GM18502 (cell line): ENCODE data around the gene CTPS2.
"Not testable (repeated sequence)": the region's sequence is repeated elsewhere in the genome, so short reads cannot be mapped to it uniquely, and the experiment has no call there.

Source experiments
- ATAC-seq: cut with Tn5 transposase; IDR thresholded peaks from one replicate; pipeline ENCODE4 v1.9.1; 2021; ENCODE audit warnings: mild to moderate bottlenecking; ENCODE audit not compliant: unreplicated experiment, poor library complexity

CTPS2 gene

DNA sequence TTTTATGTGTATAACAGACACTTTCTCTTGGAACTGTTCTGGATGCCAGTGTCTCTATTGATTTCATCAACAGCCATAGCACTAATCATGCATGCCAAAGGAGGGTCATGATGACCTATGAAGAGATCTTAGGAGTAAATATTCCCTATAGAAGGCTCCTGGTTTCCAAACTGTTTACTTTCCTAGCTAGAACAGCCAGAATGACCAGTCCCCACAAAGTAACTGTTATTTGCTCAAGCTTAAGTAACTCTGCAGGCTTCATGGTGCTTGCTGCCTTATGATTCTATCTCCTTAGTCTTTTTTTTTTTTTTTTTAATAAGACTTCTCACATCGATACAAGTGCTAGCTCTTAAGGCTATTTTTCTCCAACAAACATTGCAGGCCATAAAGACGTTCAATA lies 50.1 kb downstream of the CTPS2 start:
- no peak for ATAC-seq

DNA sequence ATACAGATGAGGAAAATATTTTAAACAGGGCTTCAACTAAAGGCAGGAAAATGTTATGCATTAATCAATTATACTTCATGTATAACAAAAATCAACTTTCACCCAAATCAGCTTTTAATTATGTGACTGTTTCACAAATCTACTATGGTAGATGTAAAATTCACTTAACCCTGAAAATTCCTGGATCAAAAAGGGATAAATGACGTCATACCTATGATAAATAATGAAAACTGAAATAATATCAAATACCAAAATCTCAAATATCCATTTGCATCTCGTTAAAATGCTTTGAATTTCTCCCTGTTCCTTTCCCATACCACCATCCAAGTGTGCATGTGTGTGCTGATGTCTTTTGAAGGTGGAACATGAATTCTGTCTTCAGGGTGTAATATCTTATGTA lies 51.0 kb downstream of the CTPS2 start:
- no peak for ATAC-seq

DNA sequence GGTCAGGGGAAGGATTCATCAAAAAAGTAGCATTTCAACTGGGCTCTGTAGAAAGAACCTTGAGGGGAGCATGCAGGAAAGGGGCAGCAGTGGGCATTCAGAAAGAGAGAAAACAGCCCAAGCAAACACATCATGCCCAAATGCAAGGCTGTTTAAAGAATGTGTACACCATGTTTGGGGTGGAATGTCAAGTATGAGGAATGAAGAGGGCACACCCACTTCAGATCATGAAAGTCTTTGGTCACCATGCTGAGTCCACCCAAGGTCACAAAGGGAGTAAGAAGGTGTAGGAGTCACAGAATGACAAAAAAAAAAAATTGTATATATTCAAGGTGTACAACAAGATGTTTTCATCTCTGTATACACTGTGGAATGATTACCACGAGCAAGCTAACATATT lies 53.1 kb downstream of the CTPS2 start:
- ATAC-seq: no peak

DNA sequence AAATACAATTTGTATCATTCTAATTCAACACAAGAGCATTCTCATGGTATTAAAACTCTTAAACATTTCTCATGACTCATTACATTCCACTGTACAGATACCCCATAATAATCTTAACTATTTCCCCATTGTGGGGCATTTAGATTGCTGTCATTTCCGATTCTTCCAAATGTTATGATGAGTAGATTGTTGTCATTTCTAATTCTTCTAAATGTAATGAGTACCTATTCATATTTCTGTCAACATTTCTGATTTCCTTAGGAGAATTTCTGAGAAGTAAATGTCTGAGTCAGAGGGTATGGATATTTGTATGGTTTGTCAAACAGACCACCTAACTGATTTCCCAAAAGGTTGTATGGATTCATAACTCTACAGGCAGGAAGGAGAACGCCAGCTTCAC lies 54.2 kb downstream of the CTPS2 start:
- no peak for ATAC-seq

DNA sequence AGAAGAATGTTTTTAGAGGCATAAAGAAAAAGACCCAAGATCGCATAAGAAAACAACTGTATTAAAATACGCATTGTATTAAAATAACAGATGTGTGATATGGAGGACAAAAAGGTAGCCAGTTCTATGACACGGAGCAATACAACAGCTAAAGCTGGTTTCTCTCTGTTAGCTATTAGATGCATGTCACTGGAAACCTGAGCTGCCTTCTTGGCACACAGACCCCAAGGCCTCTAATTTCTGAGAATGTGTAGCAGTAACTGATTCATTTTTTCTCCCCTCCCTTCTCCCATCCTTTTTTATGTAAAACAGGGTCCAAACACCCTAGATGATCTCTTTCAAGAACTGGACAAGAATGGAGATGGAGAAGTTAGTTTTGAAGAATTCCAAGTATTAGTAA lies 58.4 kb downstream of the CTPS2 start:
- no peak for ATAC-seq

DNA sequence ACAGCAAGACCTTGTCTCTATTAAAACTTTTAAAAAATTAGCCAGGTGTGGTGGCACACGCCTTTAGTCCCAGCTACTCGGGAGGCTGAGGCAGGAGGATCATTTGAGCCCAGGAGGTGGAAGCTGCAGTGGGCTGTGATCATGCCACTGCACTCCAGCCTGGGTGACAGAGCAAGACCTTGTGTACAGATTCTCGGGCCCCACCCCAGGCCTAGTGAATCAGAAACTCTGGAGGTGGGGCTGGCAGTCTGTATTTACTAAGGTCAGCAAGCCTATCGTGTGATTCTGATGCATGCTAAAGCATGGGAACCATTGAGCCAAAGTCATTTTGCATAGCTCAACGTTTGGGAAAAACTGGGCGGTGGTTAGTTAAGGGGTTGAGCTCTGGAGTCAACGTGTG lies 59.0 kb downstream of the CTPS2 start:
- ATAC-seq: no peak

DNA sequence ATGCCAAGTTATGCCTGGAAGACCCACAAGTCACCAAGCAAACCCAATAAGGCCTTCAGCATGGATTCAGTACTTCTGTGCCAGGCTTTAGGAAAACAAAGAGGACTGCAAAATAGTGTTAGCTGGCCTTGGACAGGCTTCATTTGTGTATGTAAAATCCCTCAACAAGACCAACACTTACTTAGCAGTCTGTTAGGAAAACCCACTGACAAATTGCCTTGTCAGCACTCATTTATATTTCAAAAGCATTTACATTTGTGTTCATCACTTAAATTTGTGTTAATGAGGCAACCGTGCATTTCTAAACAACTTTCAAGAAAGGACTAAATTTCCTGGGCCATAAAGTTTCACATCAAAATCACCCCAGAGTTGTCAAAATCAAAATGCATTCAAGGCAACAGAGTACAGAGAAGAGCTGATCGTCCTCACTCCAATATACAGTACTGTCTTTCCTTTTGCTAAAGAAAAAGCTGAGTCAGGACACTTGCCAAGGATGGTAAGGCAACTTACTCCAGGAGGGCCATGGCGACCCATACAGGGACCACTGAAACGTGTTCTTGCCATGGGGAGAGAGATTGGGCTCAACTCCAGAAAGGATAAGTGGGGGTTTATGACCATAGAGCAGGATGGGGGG lies 61.0 kb downstream of the CTPS2 start:
- no peak for ATAC-seq

DNA sequence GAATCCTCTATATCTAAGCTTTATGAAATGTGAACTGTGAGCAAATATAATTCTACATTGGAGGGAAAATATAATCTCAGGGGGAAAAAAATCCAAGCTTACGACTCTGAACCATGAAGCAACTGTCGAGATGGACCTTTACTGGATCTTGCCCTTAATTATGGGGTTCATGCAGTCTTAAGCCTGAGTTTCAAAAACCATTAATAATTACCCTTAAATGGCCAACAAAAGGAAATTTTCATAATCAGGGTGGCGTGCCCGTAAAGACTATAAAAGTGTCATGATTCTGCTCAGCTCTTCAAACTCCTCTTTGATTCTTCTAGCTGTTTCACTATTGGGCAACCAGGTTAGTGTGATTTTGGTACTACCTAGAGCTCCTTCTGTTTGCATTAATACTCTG lies 62.6 kb downstream of the CTPS2 start, which contains the start of gene S100G:
Gene S100G, plus strand, starts transcription at position 301 of the 400 bp plus-strand sequence. CDS start 849 bp downstream, outside the sequence.
- no peak for ATAC-seq

DNA sequence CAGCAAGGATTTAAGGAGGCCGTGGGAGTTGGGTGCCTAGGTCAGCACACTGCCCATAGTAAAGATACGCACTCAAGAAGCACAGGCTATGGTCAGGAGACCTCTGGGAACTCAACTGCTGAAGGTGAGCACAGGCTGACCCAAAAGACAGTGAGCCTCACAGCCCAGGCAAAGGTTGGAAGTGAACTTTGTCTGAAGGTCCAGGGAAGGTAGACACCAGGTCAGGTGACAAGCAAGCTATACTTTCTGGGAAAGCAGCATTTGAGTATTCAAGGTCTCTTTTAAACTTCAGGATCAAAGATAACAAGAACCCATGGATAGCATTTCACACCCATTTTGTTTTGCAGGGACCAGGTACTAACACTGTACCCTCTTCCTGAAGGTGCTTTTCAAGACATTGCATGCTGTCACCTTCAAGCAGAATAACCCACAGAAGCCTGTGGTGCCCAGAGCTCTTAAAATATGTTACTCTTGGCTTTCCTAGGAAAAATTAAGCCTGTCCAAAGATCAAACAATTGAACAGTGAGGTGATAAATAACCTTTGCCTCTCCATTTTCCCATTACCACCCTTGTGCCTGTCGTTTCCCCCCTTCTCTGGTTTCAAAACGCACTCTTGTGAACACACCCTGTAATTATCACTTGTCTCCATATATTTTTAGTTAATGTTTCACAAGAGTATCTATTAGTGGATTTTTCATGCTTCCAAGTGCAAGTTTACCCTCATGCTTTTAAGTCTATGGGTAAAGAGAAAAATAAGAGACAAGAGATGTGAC lies 65.9 kb downstream of the CTPS2 start:
- no peak for ATAC-seq

DNA sequence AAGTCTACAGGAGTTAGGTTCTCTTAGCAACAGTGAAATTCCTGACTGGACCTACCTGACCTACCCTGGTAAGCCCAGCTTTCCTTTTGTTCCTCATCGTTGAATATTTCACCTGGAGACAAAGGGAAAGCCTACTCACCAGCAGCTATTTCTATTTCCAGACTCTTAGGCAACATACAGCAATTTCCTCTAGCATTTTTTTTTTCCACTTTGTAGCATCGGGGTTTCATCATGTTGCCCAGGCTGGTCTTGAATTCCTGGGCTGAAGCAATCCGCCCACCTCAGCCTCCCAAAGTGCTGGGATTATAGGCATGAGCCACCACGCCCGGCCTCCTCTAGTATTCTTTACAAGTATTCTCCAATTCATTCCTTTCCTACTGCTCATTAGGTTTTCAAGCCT lies 69.3 kb downstream of the CTPS2 start:
- ATAC-seq: no peak

DNA sequence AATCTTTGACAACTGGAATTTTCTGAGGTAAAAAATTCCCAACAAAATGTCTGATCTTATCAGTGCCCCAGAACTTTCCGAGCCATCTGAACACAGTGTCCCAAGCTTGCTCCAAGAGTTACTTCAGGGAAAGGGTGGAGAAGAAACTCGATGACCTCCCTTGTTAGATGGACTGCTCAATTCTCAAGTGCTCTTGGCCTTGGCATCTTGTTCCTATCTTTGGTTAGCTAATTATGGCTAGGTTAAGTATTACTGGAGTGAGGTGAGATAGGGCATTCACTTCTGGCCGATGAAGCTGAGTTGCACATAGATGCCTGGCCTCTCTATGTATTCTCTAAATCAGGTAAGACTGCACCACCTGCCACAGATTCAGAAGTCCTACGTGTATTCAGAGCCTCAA lies 71.6 kb downstream of the CTPS2 start:
- ATAC-seq: no peak

DNA sequence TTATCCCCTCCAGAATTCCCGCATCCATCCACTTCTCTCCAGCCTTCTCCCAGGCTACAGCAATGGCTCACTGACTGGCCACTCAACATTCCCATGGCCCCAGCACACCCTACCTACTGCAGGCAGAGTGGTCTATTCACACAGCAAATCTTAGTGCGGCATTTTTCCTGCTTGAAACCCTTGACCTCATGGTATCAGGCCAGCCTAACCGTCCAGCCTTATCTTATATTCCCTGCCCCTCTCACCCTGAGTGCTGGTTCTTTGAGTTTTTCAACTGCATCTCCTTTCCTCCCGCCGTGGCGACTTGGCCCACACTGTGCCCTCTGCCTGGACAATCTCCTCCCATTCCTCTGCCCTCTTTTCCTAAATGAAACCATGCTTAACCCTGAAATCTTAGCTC lies 72.5 kb downstream of the CTPS2 start:
- ATAC-seq: no peak

DNA sequence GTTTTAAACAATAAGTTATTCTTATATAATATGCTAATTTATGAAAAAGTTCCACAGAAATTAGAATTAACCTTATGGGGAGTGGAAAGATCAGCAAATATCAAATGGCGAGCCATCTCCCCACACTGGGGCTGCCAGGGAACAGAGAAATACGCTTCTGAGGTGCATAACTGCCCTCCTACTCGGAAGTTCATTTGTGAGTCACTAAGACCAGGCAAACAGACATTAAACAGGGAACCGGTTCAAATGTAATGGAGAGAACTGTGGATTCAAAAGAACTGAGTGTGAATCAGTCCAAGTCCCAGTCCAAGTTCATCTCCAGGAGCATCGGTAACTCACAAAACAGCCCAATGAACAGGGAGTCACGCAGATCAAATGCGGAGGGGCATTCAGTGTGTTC lies 73.9 kb downstream of the CTPS2 start:
- ATAC-seq: no peak

DNA sequence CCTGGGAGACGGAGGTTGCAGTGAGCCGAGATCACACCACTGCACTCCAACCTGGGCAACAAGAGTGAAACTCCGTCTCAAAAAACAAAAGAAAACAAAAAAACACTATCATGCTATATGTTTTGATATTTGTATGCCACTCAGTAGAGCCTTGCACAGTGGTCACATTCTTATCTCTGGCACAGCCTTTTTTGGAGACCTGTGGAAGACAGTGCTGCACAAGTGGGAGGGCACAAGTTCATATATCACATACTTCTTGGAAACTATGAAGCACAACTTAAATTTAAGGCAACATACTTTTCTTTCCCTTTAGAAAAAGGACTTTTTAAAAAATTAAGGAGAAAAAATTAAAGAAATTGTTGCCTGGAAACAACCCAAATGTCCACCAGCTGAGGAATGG lies 76.9 kb downstream of the CTPS2 start:
- no peak for ATAC-seq

DNA sequence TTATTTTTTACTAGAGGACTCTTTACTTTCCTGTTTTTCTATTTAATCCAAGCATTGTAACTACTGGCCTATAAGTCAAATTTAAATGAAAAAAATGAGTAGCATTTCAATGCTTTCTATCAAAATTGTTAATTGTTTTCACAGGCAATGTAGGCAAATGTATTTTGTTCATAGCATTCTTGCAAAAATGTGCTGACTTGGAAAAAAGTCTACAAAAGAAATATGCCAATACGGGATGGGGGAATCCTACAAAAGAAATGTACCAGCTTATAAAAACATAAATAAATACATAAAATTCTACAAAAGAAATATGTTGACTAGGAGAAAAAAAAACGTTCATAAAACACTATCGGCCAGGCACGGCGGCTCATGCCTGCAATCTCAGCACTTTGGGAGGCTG lies 77.4 kb downstream of the CTPS2 start:
- ATAC-seq: no peak

DNA sequence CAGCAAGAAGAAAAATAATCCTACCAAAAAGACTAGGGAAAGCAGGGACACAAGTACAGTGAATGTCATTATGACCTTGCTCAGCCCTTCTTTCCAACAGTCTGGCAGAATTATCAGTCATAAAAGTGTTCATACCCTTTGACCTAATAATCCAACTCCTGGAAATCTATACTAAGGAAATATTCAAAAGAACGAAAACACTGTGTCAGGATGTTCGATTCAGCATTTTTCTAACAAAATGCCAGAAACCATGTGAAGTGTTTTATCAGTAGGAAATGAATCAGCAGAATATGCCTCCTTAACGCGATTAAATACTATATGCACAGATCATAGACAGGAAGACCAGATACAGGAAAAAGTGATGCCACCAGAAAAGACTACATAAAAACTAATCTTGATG lies 78.7 kb downstream of the CTPS2 start:
- ATAC-seq: no peak

DNA sequence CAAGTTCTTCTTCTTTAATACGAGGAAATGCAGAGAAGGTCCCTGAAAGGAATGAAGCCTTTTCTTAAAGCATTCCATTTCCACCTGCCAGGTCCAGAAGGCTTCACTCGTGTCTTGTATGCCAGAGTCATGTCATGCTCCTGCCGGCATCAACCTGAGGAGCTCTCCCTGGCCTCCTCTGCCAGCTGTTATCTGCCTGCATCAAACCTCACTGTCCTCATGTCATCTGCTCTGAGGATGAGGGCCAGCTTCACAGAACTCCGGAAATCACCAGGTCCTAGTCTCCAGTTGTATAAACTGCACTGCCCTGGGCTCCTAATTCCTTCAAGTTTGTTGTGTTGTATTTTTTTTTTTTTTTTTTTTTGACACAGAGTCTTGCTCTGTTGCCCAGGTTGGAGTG lies 82.6 kb downstream of the CTPS2 start:
- ATAC-seq: no peak

DNA sequence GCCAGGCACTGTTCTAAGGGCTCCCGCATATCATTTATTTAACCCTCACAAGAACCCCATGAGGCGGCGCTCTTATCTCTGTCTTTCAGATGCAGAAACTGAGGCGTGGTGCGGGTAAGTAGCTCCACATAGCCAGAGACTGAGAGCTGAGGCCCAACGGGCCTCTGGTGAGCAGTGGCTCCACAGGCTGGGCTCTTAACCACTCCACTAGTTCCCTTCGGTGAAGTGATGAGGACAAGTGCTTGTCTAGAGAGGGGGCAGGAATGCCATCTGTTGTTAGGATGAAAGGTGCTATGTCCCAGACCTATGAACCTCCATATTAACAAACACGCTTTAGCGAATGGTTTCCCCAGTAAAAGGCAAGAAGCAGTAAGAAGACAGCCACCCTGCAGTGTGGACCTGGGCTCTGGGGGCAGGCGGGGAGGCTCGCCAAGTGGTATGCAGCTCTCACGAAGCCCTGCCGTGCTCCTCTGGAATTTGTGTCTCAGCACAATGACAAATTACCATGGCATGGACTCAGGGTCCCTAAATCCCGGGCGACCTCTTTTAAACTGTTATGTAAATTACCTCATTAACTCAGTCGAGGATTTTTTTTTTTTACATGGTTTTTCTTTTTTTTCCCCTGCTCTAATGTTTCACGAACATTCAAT lies 83.4 kb downstream of the CTPS2 start:
- ATAC-seq: no peak

DNA sequence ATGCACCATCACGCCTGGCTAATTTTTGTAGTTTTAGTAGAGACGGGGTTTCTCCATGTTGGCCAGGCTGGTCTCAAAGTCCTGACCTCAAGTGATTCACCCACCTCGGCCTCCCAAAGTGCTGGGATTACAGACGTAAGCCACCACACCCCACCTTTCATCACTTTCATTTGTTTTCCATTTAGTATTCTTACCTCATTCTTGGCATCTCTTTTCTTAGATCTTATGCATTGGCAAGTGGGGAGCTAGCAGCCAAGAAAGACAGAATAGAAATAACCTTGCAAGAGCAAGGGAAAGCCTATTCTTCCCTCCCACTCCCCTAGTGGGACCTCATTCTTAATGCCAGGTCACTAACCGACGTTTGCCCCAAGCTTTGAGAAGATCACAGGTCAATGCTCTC lies 84.0 kb downstream of the CTPS2 start:
- not testable (repeated sequence) for ATAC-seq

DNA sequence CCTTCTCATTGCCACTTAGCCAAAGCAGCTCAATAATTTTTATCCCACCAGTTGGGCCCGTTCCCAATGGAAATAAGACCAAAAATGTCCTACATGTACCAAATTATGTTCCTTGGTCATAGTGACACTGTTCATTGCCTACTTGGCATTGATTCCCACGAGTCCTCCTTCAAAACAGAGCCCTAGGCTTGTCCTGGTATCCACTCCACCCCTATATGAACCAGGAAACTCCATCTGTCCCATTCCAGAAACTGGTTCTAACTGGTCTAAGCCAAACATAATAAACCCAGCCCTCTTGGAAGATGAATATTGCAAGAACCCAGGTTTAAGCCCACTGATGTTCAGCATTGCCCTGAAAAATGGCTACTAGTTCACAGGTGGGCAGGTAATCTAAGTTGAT lies 93.4 kb downstream of the CTPS2 start:
- no peak for ATAC-seq

DNA sequence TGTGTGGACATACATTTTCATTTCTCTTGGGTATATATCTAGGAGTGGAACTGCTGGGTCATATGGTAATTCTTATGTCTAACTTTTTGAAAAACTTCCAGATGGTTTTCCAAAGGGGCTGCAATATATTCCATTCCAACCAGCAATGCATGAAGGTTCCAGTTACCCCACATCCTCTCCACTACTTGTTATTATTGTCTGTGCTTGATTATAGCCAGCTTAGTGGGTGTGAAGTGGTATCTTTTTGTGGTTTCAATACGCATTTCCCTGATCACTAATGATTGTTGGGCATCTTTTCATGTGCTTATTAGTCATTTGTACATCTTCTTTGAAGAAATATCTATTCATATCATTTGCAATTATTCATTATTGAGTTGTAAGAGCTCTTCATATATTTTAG lies 94.0 kb downstream of the CTPS2 start:
- ATAC-seq: no peak

DNA sequence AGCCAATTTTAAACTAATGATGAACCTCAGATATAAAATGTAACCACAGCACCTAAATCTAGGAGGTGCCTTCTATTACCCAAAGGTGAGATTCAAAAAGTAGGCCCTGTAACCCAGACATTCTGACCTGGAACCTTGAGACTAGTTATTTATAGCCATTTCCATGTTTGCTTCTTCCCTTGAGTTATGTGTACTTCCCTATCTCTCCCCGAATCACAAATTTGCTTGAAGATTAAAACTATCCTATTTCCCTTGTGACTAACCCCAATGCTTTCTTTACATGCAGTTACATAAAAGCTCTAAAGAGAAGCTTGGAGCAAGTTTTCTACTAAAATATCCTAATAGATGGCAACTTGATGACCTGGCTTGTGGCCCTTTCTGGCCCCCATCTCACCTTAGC lies 95.1 kb downstream of the CTPS2 start:
- no peak for ATAC-seq
